Upper lobe of left lung (tissue), 6 donors: ENCODE data around the gene HDHD3. TPM values are rescaled to one million over a fixed set of nuclear protein-coding genes. Genes with fewer than 3 reads are reported as not detected.
A peak's percentile ranks its signal among the peaks of the same experiment; 100 is the strongest.

Experiments used
- ATAC-seq, 2 donors: fragments of 200-7000 bp; cut with Tn5 transposase; one replicate each; pipeline ENCODE4 v1.9.1; 2022; ENCODE audit warnings: mild to moderate bottlenecking in 2 of 2, moderate library complexity in 2 of 2; ENCODE audit not compliant: low FRiP score in 2 of 2
- DNase-seq, 2 donors: peaks; one replicate each; pipeline ENCODE4 v3.0.0-alpha.2; 2019 to 2020
- H3K27ac ChIP-seq, 4 donors: fragments of 200-600 bp; sonication (generic); one replicate each; pipeline ENCODE4 v1.5.1; 2016 to 2019
- H3K27me3 ChIP-seq, 4 donors: fragments of 200-600 bp; sonication (generic); one replicate each; pipeline ENCODE4 v1.5.1; 2017 to 2019
- H3K36me3 ChIP-seq, 4 donors: fragments of 200-600 bp; sonication (generic); one replicate each; pipeline ENCODE4 v1.5.1; 2016 to 2019
- H3K4me1 ChIP-seq, 4 donors: fragments of 200-600 bp; sonication (generic); one replicate each; pipeline ENCODE4 v1.5.1; 2018 to 2019
- H3K4me3 ChIP-seq, 4 donors: fragments of 200-600 bp; sonication (generic); one replicate each; pipeline ENCODE4 v1.5.1; 2017 to 2019; ENCODE audit warnings: mild to moderate bottlenecking in 2 of 4, moderate library complexity in 1 of 4
- H3K9me3 ChIP-seq, 4 donors: fragments of 200-600 bp; sonication (generic); one replicate each; pipeline ENCODE4 v1.5.1; 2018 to 2019
- EP300 ChIP-seq, 4 donors: sonication (generic); formaldehyde crosslinking; IDR thresholded peaks; one replicate each; pipeline ENCODE4 v1.5.1; 2017; ENCODE audit warnings: antibody characterized with exemption in 4 of 4, control low read depth in 2 of 4
- POLR2A ChIP-seq, 4 donors: fragments of 450-650 bp; IDR thresholded peaks; one replicate each; pipeline ENCODE4 v1.5.1; 2016 to 2017; ENCODE audit warnings: antibody characterized with exemption in 4 of 4, mild to moderate bottlenecking in 2 of 4
- POLR2AphosphoS5 ChIP-seq, 2 donors: sonication (generic); formaldehyde crosslinking; IDR thresholded peaks; one replicate each; pipeline ENCODE4 v1.5.1; 2017; ENCODE audit warnings: antibody characterized with exemption in 2 of 2
- WGBS, 2 donors: methylation state at CpG; one replicate each; pipeline ENCODE4 v1.1.5; 2017 to 2018; 5-methylcytosine and 5-hydroxymethylcytosine counted together
- total RNA-seq, 6 donors: library from RNA; depleted of rRNA in 4 of 6; stranded (reverse); fragments of >200 nt in 4 of 6; gene quantifications; one replicate each; pipeline versions ENCODE4 v1.1.0 to v1.2.1, GENCODE V29; 2016 to 2021
- TF ChIP-seq, protein P1 (sequence below), 6 experiments: fragments of 450-650 bp in 4 of 6; fragments of 200-600 bp in 2 of 6; sonication (generic) in 2 of 6; IDR thresholded peaks; one replicate each; pipeline ENCODE4 v1.5.1; 2016 to 2019; ENCODE audit warnings: antibody characterized with exemption in 6 of 6
- donor health status: DM: no; HTN: no; CAD: no; lungs with moderate emphysema.
- donor health status: DM: no; HTN: yes; CAD: no; lungs with severe emphysema.

Gene HDHD3
- total RNA-seq, 6 donors from 2014 or later, result 12.0 to 25.8 (median 19.6) TPM

DNA sequence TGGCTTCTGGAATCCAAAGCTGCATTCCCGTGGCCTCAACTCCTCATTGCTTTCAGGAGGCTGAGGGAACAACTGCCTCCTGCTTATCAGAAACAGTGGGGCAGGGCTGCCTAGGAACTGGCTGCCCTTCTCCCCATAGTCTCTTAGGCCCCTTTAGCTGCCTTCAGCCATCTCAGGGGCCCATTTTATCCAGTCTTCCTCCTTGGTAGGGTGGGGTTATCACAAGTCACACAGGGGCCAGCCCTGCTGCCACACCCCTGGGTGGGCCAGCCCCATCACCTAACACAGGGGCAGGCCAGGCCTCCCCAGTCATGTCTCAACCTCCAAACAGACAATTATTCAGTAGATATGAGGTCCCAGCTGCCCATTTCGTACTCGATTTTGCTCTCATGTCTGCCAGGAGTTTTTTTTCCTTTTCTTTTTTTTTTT, 20.4 kb upstream of the HDHD3 start:
- H3K9me3 ChIP-seq, result no peaks in the 10 kb centered on the region
- WGBS, 2 donors, result 87 to 97% methylated on average over 3 of the region's 3 CpGs
- TF ChIP-seq POLR2AphosphoS5 (IDR thresholded peaks at IDR 0.05) (no peak), POLR2A (IDR thresholded peaks at IDR 0.05) (no peak), EP300 (IDR thresholded peaks at IDR 0.05) (no peak)
- TF ChIP-seq, protein P1, sequence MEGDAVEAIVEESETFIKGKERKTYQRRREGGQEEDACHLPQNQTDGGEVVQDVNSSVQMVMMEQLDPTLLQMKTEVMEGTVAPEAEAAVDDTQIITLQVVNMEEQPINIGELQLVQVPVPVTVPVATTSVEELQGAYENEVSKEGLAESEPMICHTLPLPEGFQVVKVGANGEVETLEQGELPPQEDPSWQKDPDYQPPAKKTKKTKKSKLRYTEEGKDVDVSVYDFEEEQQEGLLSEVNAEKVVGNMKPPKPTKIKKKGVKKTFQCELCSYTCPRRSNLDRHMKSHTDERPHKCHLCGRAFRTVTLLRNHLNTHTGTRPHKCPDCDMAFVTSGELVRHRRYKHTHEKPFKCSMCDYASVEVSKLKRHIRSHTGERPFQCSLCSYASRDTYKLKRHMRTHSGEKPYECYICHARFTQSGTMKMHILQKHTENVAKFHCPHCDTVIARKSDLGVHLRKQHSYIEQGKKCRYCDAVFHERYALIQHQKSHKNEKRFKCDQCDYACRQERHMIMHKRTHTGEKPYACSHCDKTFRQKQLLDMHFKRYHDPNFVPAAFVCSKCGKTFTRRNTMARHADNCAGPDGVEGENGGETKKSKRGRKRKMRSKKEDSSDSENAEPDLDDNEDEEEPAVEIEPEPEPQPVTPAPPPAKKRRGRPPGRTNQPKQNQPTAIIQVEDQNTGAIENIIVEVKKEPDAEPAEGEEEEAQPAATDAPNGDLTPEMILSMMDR (IDR thresholded peaks at IDR 0.05), result no peak
- H3K4me3 ChIP-seq, result no peak overlapping the region
- H3K27ac ChIP-seq, result no peak overlapping the region
- ATAC-seq (no peak), DNase-seq (no peak)
- peaks cover 0 to 22% (median 6%) of the 10 kb centered on the region in 4 donors for H3K36me3 ChIP-seq
- H3K27me3 ChIP-seq, result no peaks in the 10 kb centered on the region
- H3K4me1 ChIP-seq, result peaks cover 20 to 25% (median 22%) of the 10 kb centered on the region in 4 donors

DNA sequence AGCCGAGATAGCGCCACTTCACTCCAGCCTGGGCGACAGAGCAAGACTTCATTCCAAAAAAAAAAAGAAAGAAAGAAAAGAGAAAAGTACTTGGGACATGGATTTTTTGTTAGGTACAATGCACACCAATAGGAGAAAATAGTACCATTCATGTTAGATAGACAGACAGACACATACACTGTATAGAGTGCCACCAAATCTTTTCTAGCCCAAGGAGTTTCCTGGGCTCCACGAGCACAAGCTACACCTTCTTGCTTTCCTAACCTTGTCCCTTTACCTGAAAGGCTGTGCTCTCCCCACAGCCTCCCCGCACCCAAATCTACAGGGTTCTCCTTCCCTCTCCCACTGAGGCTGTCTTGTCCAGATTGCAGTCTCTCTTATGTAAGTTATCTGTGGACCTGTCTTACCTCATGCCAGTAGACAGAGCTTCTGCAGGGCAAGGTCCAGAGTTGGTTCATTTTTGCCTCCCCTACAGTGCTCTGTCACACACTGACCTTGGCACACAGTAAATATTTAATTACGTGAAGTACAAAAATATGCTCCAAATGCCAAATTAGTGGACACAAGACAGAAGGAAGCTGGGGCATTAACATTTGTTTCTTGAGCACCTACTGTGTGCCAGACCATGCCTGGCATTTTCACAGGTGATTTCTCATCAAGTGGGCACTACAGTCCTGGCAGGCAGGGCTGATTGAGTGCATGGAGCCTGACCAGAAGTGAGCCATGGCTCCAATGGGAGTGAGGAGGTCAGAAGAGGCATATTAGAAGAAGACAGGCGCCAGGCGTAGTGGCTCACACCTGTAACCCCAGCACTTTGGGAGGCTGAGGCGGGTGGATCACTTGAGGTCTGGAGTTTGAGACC, 18.4 kb upstream of the HDHD3 start:
- no peaks in the 10 kb centered on the region for H3K9me3 ChIP-seq
- no peaks in the 10 kb centered on the region for H3K27me3 ChIP-seq
- H3K4me1 ChIP-seq, result peaks cover 11 to 13% (median 11%) of the 10 kb centered on the region in 4 donors
- no peak overlapping the region for H3K27ac ChIP-seq
- ATAC-seq, result no peak
- no peak for DNase-seq
- H3K4me3 ChIP-seq, result no peak overlapping the region
- peaks cover 7 to 42% (median 24%) of the 10 kb centered on the region in 4 donors for H3K36me3 ChIP-seq
- TF ChIP-seq EP300 (IDR thresholded peaks at IDR 0.05) (no peak), POLR2AphosphoS5 (IDR thresholded peaks at IDR 0.05) (no peak), POLR2A (IDR thresholded peaks at IDR 0.05) (no peak)
- TF ChIP-seq, protein P1 (IDR thresholded peaks at IDR 0.05), result no peak
- WGBS, 2 donors, result 97% methylated on average over 9 of the region's 9 CpGs

DNA sequence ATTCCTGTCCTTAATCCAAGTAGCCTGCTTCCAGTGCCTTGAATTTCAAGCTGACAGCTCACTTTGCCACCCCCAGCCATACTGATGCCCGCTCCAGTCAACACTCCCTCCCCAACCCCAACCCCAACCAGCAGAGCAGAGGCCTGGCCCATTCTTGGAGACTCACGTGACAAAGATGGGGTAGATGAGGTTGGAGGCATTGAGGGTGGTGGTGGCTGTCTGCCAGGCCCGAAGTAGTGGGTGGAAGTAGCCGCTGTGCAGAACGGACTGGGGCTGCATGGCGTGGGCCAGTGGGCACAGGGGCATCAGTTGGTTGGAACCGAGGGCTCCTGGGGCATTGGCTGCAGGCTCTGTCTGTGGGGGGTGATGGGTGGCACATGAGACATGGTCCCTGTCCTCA, 16.5 kb upstream of the HDHD3 start:
- 92 to 97% methylated on average over 3 to 7 of the region's 7 CpGs for WGBS, 2 donors
- TF ChIP-seq POLR2AphosphoS5 (IDR thresholded peaks at IDR 0.05) (no peak), POLR2A (IDR thresholded peaks at IDR 0.05) (no peak), EP300 (IDR thresholded peaks at IDR 0.05) (no peak)
- TF ChIP-seq, protein P1 (IDR thresholded peaks at IDR 0.05), result no peak
- H3K27ac ChIP-seq, result no peak overlapping the region
- H3K4me3 ChIP-seq, result no peak overlapping the region
- DNase-seq (peak in 1 of 2 donors; percentile 50), ATAC-seq (no peak)
- H3K27me3 ChIP-seq, result no peaks in the 10 kb centered on the region
- H3K9me3 ChIP-seq, result no peaks in the 10 kb centered on the region
- peaks cover 0 to 1% (median 0%) of the 10 kb centered on the region in 4 donors for H3K4me1 ChIP-seq
- peaks cover 16 to 62% (median 42%) of the 10 kb centered on the region in 4 donors for H3K36me3 ChIP-seq

DNA sequence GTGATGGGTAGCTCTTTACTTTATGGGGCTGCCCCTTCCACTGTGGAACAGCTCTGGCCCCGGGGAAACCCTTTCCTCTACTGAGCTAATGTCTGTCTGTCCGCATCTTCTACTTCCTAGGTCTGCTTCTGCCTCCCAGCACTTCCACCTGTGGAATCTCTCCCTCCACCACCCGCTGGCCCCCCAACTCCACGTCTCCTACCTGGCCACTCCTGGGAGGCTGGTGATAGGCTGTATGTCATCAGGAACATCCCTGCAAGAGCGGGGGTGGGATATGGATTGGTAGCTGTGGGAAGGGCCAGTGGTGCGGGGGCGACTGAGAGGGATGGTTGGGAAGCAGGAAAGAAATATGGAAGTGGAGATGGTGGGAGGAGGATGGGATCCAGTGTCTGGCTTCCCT, 15.1 kb upstream of the HDHD3 start:
- WGBS, 2 donors, result 96 to 97% methylated on average over 7 of the region's 7 CpGs
- DNase-seq, result no peak
- H3K27me3 ChIP-seq, result no peaks in the 10 kb centered on the region
- H3K4me3 ChIP-seq, result no peak overlapping the region
- H3K27ac ChIP-seq, result no peak overlapping the region
- no peak for ATAC-seq
- H3K9me3 ChIP-seq, result no peaks in the 10 kb centered on the region
- TF ChIP-seq POLR2AphosphoS5 (IDR thresholded peaks at IDR 0.05) (no peak), EP300 (IDR thresholded peaks at IDR 0.05) (no peak), POLR2A (IDR thresholded peaks at IDR 0.05) (no peak)
- TF ChIP-seq, protein P1 (IDR thresholded peaks at IDR 0.05), result no peak
- peaks cover 16 to 75% (median 52%) of the 10 kb centered on the region in 4 donors for H3K36me3 ChIP-seq
- no peaks in the 10 kb centered on the region for H3K4me1 ChIP-seq
